ENCODE measurements around the gene DTNBP1. TPM values are rescaled to one million over a fixed set of nuclear protein-coding genes. Genes with fewer than 3 reads are reported as not detected.

Gene DTNBP1
- total and polyA plus RNA-seq, 2 donors (not counting 3 experiments of a cell fraction or from before 2014, with no cell fraction given): 24.3 to 28.9 TPM

DNA sequence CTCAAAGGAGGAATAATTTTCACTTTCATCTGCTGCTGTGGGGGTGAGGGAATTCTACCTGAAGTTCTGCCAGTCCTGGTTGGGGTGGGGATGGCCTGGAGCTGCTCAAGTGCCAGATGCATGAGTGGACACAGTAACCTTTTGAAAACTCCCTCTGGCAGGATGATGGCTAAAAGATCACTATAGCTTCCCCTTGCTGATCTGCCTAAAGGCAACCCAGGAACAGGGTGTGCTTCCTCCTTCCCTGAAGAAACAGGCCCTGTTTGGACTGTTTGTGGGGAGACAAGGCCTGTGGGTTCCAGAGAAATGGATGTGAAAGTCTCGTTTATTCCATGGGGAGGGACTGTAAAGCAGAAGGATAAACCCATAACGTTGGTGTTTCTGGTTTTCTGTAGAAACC, 176.9 kb downstream of the DTNBP1 start:
- POLR2A ChIA-PET: no interaction called here
- Histone ChIP-seq H3K9me3 (replicated peaks; ENCODE audit: control insufficient read depth, insufficient read depth, low read length) (no peaks in the 10 kb centered on the region), H3K36me3 (ENCODE audit: control insufficient read depth in 2 of 2, extremely low read depth in 1 of 2, insufficient read depth in 2 of 2, low read length in 2 of 2) (peaks cover 0 to 2% of the 10 kb centered on the region in 2 experiments), H3K4me2 (ENCODE audit: insufficient read depth, low read length) (no peak overlapping the region), H2AFZ (ENCODE audit: low read depth, low read length) (no peak overlapping the region), H3K79me2 (ENCODE audit: control insufficient read depth, insufficient read depth, low read length) (no peaks in the 10 kb centered on the region), H3K9me1 (replicated peaks; ENCODE audit: control insufficient read depth, extremely low read depth, insufficient read depth, low read length) (no peaks in the 10 kb centered on the region), H3K27ac (ENCODE audit: insufficient read depth, low read depth, low read length) (no peak overlapping the region), H3K27me3 (ENCODE audit: control insufficient read depth in 2 of 2, insufficient read depth in 2 of 2, low read length in 2 of 2) (no peaks in the 10 kb centered on the region), H3K4me1 (ENCODE audit: control insufficient read depth, extremely low read depth, insufficient read depth, low read length) (no peaks in the 10 kb centered on the region), H3K9ac (replicated peaks; ENCODE audit: extremely low read depth, insufficient read depth, low read length) (no peak overlapping the region), H4K20me1 (replicated peaks; ENCODE audit: control insufficient read depth, extremely low read depth, insufficient read depth, low read length) (no peaks in the 10 kb centered on the region), H3K4me3 (replicated peaks in 1 of 3; ENCODE audit: insufficient read depth in 1 of 3, low read depth in 1 of 3, low read length in 3 of 3) (no peak overlapping the region)
- CTCF ChIA-PET: interaction anchor here (1.8 kb wide), 1 partner anchor 23 kb away, joined by 4 read pairs; no protein-coding TSS in a partner anchor
- dilution Hi-C loops (cut with MboI; ENCODE audit: extremely low pct_ligation_motif_present, low sequenced_read_pairs) (no loop called here), intact Hi-C loops (cut with micrococcal nuclease) (no loop called here)
- TF ChIP-seq JUN (IDR thresholded peaks at IDR 0.05; ENCODE audit: borderline replicate concordance, insufficient read depth, insufficient read length, low read depth) (no peak), EZH2 (IDR thresholded peaks at IDR 0.05; ENCODE audit: borderline replicate concordance, low read depth, low read length, severe bottlenecking) (no peak), POLR2A (IDR thresholded peaks at IDR 0.05; ENCODE audit: low read depth, low read length) (no peak), POLR2AphosphoS5 (IDR thresholded peaks at IDR 0.05; ENCODE audit: insufficient read depth, low read depth, low read length) (no peak), GATA2 (IDR thresholded peaks at IDR 0.05; ENCODE audit: insufficient read depth, insufficient read length, low read depth, low read length) (no peak), MYC (IDR thresholded peaks at IDR 0.05; ENCODE audit: low read depth, low read length) (no peak), FOS (IDR thresholded peaks at IDR 0.05; ENCODE audit: borderline replicate concordance, insufficient read depth, low read length) (no peak), CTCF (IDR thresholded peaks at IDR 0.05; ENCODE audit: extremely low read depth in 1 of 2, insufficient read depth in 1 of 2, low read depth in 1 of 2, low read length in 2 of 2) (no peak)
- TF ChIP-seq, protein P1, sequence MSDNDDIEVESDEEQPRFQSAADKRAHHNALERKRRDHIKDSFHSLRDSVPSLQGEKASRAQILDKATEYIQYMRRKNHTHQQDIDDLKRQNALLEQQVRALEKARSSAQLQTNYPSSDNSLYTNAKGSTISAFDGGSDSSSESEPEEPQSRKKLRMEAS (IDR thresholded peaks at IDR 0.05; ENCODE audit: insufficient read depth, insufficient read length): no peak
- no peak for DNase-seq (ENCODE audit: low read depth, low spot score)
- no TSS peak for BruUV-seq (replicated peaks)
- no peak for FAIRE-seq
